Stomach (tissue), 9 donors: Measurements from ENCODE around the gene KRT81. TPM values are rescaled to one million over a fixed set of nuclear protein-coding genes. Genes with fewer than 3 reads are reported as not detected.
A peak's percentile ranks its signal among the peaks of the same experiment; 100 is the strongest.
"Not testable (repeated sequence)": the region's sequence is repeated elsewhere in the genome, so short reads cannot be mapped to it uniquely, and the experiment has no call there.

Experiments
- DNase-seq, 2 donors: peaks; one replicate each; pipeline versions ENCODE4 v3.0.0 to v3.0.0-alpha.2; 2013 to 2019
- H3K27ac ChIP-seq, 5 donors: fragments of 200-600 bp in 4 of 5; sonication (generic) in 4 of 5; one replicate each; pipeline ENCODE4 v1.5.1; 2013 to 2019; ENCODE audit warnings: mild to moderate bottlenecking in 1 of 5, moderate library complexity in 1 of 5
- H3K27me3 ChIP-seq, 3 donors: fragments of 200-600 bp; sonication (generic); one replicate each; pipeline ENCODE4 v1.5.1; 2017 to 2019; ENCODE audit warnings: mixed run types in 1 of 3
- H3K36me3 ChIP-seq, 4 donors: fragments of 200-600 bp; sonication (generic); 1 replicate in 3 of 4; 2 replicates in 1 of 4; pipeline ENCODE4 v1.5.1; 2016 to 2019
- H3K4me1 ChIP-seq, 4 donors: fragments of 200-600 bp; sonication (generic); one replicate each; pipeline ENCODE4 v1.5.1; 2016 to 2019
- H3K4me3 ChIP-seq, 4 donors: fragments of 200-600 bp; sonication (generic) in 3 of 4; one replicate each; pipeline ENCODE4 v1.5.1; 2016 to 2019; ENCODE audit warnings: mild to moderate bottlenecking in 1 of 4
- H3K9me3 ChIP-seq, 4 donors: fragments of 200-600 bp; sonication (generic); one replicate each; pipeline ENCODE4 v1.5.1; 2016 to 2019
- CTCF ChIP-seq, 7 experiments: fragments of 450-650 bp in 4 of 7; fragments of 200-600 bp in 3 of 7; sonication (generic) in 3 of 7; IDR thresholded peaks; one replicate each; pipeline ENCODE4 v1.5.1; 2016 to 2019; ENCODE audit warnings: antibody characterized with exemption in 7 of 7, control low read depth in 2 of 7, mild to moderate bottlenecking in 1 of 7
- EP300 ChIP-seq: sonication (generic); formaldehyde crosslinking; IDR thresholded peaks from one replicate; pipeline ENCODE4 v1.6.1; 2017; ENCODE audit warnings: antibody characterized with exemption
- POLR2A ChIP-seq, 4 donors: fragments of 450-650 bp; IDR thresholded peaks; one replicate each; pipeline ENCODE4 v1.6.1; 2016; ENCODE audit warnings: antibody characterized with exemption in 4 of 4, control low read depth in 2 of 4, mild to moderate bottlenecking in 1 of 4, moderate library complexity in 1 of 4
- POLR2AphosphoS5 ChIP-seq, 3 donors: sonication (generic); formaldehyde crosslinking; IDR thresholded peaks; one replicate each; pipeline ENCODE4 v1.6.1; 2016; ENCODE audit warnings: antibody characterized with exemption in 3 of 3
- WGBS, 5 donors: extraction: QIAGEN DNeasy Blood & Tissue Kit in 3 of 5; methylation state at CpG; one replicate each; pipeline versions ENCODE4 v1.1.5 to v1.1.7; 2013 to 2018; 5-methylcytosine and 5-hydroxymethylcytosine counted together
- intact Hi-C: fragments of 100-400 bp; cut with DNase I; formaldehyde crosslinking; loops from one replicate; pipeline ENCODE4 v1.15.1; 2023; ENCODE audit warnings: low total_unique reads
- polyA plus RNA-seq, 3 donors: library from polyadenylated mRNA; stranded (reverse); fragments of 200-250 nt; gene quantifications; one replicate each; pipeline ENCODE4 v1.2.3, GENCODE V29; 2013
- total RNA-seq, 5 donors: library from RNA; depleted of rRNA; stranded (reverse); fragments of >200 nt; gene quantifications; one replicate each; pipeline versions ENCODE4 v1.1.0 to v1.2.3, GENCODE V29; 2014 to 2016
- donor health status: healthy with polysubstance abuse.
- donor health status: Bipolar disorder and iron deficiency.
- donor health status: healthy.

KRT81 gene
- total and polyA plus RNA-seq, 8 donors, result 0.15 TPM; not detected in 7

- Histone ChIP-seq H3K9me3 (no peaks in the 10 kb centered on the region), H3K27me3 (peaks cover 0 to 65% (median 31%) of the 10 kb centered on the region in 3 donors), H3K4me1 (peaks cover 7 to 12% (median 10%) of the 10 kb centered on the region in 4 donors), H3K4me3 (no peak overlapping the region), H3K27ac (no peak overlapping the region), H3K36me3 (no peaks in the 10 kb centered on the region)
- intact Hi-C loops, result no loop called here
- 68 to 89% (median 74%) methylated on average over 1 of the region's 1 CpG for WGBS, 5 donors
- no peak for TF ChIP-seq POLR2AphosphoS5 (IDR thresholded peaks at IDR 0.05)
- TF ChIP-seq CTCF (IDR thresholded peaks at IDR 0.05), result no peak
- no peak for TF ChIP-seq EP300
- TF ChIP-seq POLR2A (IDR thresholded peaks at IDR 0.05), result no peak
- DNase-seq, result no peak
Measured at GRCh38 chr12:52261208-52261484, 30.2 kb downstream of the KRT81 start.

DNA sequence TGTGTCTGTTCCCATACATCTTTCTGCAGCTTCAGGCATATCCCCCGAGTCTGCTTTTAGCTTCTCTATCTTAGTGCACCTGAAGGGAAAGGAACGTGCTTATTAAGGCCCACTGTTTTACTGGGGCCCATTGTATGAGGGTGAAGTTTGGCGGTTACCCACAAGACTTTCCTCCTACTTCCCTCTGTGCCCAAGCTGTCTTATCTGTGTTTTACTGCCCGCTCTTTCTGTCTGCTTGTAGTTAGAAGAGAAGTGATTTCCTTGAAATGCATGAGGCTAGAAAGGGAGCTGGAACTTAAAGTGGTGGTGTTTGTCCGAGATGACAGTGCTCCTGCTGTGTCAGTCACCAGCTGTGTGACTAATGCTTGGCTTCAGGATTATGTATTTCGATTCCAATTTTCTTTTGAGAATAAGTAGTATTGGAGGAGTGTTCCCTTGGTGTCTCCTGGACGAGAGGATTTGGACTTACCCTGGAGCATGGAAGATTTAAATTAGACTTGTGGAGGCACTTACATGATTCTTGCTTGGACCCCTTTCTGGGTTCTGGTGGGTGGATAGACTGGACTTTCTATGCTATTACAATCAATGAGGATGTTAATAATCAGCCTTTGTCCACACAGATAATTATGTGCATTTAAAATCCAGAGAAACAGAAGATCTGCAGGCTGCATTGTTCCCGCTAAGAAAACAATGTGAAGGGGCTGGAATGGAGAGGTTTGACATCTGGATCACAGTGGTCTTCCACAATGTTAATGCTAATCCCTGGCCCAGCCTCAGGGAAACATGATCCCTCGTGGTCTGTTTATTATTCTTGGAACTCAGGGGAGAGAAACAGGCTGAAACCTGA is 30.8 kb downstream of the KRT81 start:
- DNase-seq, result no peak
- TF ChIP-seq POLR2A (IDR thresholded peaks at IDR 0.05) (no peak), EP300 (no peak), POLR2AphosphoS5 (IDR thresholded peaks at IDR 0.05) (no peak), CTCF (IDR thresholded peaks at IDR 0.05) (no peak)
- intact Hi-C loops, result no loop called here
- Histone ChIP-seq H3K27me3 (peaks cover 0 to 71% (median 31%) of the 10 kb centered on the region in 3 donors), H3K36me3 (no peaks in the 10 kb centered on the region), H3K27ac (no peak overlapping the region), H3K9me3 (no peaks in the 10 kb centered on the region), H3K4me1 (peaks cover 7 to 12% (median 10%) of the 10 kb centered on the region in 4 donors), H3K4me3 (no peak overlapping the region)
- 64 to 83% (median 73%) methylated on average over 9 of the region's 9 CpGs for WGBS, 5 donors

- no peak for TF ChIP-seq EP300
- TF ChIP-seq CTCF (IDR thresholded peaks at IDR 0.05), result no peak
- no peak for TF ChIP-seq POLR2A (IDR thresholded peaks at IDR 0.05)
- no peak for TF ChIP-seq POLR2AphosphoS5 (IDR thresholded peaks at IDR 0.05)
Measured at GRCh38 chr12:52259657-52260243, 31.6 kb downstream of the KRT81 start.

DNA sequence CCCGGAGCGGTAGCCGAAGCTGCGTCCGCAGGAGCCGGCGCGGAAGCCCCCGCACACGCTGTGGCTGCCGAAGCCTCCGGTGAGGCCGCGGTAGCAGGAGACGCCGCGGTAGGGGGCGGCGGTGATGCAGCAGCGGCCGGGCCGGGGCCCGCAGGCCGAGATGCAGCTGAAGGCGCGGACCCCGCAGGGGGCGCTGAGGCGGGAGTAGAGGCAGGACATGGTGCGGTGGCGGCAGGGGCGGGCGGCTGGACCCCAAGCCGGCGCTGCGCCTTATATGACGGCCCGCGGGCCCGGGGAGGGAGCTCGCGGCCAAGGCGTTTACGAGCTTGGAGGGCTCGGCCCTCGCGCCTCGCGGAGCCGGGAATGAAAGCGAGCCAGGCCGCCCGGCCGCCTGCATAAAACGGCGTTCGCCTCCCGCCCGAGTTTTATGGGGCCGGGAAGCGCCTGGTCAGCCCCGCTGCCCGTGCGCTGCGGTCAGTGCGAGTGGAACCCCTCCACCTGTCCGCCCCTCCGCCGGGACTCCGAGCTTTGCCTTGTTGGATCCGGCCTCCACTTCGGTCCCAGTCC is 32.9 kb downstream of the KRT81 start:
- Histone ChIP-seq H3K9me3 (no peaks in the 10 kb centered on the region), H3K4me1 (peaks cover 7 to 12% (median 10%) of the 10 kb centered on the region in 4 donors), H3K4me3 (peak overlapping the region; percentile 19 to 38 (median 33)), H3K27me3 (peaks cover 0 to 78% (median 31%) of the 10 kb centered on the region in 3 donors), H3K27ac (no peak overlapping the region), H3K36me3 (no peaks in the 10 kb centered on the region)
- intact Hi-C loops, result no loop called here
- peak; percentile 41 to 78 for DNase-seq
- TF ChIP-seq POLR2AphosphoS5 (IDR thresholded peaks at IDR 0.05), result no peak
- TF ChIP-seq EP300, result no peak
- no peak for TF ChIP-seq POLR2A (IDR thresholded peaks at IDR 0.05)
- no peak for TF ChIP-seq CTCF (IDR thresholded peaks at IDR 0.05)
- WGBS, 5 donors, result 5 to 18% (median 6%) methylated on average over 12 to 72 of the region's 72 CpGs

More at GRCh38 chr12:52259657-52260243, 31.6 kb downstream of the KRT81 start:
- no peak overlapping the region for H3K4me3 ChIP-seq
- H3K4me1 ChIP-seq, result peaks cover 7 to 12% (median 10%) of the 10 kb centered on the region in 4 donors
- H3K36me3 ChIP-seq, result no peaks in the 10 kb centered on the region
- no peak overlapping the region for H3K27ac ChIP-seq
- H3K9me3 ChIP-seq, result no peaks in the 10 kb centered on the region
- no peak for DNase-seq
- intact Hi-C loops, result no loop called here
- peaks cover 0 to 79% (median 31%) of the 10 kb centered on the region in 3 donors for H3K27me3 ChIP-seq
- 77 to 85% (median 83%) methylated on average over 6 of the region's 6 CpGs for WGBS, 5 donors

DNA sequence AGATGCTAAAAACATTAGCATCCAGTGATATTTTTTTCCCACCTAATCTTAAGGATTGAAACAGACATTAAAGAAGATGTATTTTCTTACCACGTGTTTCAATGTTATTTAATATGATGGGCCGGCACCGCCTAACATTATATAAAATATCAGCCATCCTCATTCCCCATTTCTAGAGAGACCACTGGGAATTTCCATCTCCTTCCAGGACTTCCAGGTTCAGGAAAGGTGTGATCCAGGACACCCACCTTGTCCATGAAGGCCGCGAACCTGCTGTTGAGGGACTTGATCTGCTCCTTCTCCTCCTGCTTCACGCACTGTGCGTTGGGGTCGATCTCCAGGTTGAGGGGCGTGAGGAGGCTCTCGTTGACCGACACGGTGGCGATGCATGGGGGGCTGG is 33.4 kb downstream of the KRT81 start:
- peak overlapping the region in 2 of 4 donors; percentile 35 to 38 for H3K4me3 ChIP-seq
- H3K36me3 ChIP-seq, H3K27ac ChIP-seq, intact Hi-C loops, DNase-seq, H3K9me3 ChIP-seq: not testable (repeated sequence)
- peaks cover 7 to 12% (median 10%) of the 10 kb centered on the region in 4 donors for H3K4me1 ChIP-seq
- WGBS, 5 donors, result 49 to 77% (median 55%) methylated on average over 7 to 13 of the region's 13 CpGs
- H3K27me3 ChIP-seq, result peaks cover 0 to 78% (median 31%) of the 10 kb centered on the region in 3 donors
